HCT116 (cell line): ENCODE data around the gene ATG5. TPM values are rescaled to one million over a fixed set of nuclear protein-coding genes. Genes with fewer than 3 reads are reported as not detected.

Experiments used
- ATAC-seq: fragments of 200-7000 bp; cut with Tn5 transposase; 2 replicates; pipeline ENCODE4 v1.9.1; 2020; ENCODE audit warnings: mild to moderate bottlenecking, moderate library complexity
- BruUV-seq: library from RNA; stranded (reverse); fragments of 400-500 nt; replicated peaks from 2 replicates; lab custom pipeline; 2021; lab: Mats Ljungman, UMichigan
- CTCF ChIA-PET: fragments of 300-600 bp; sonication (Branson Sonifier 250); formaldehyde crosslinking; loops from one replicate; lab custom pipeline; 2021; ENCODE audit warnings: antibody characterized with exemption; lab: Charles Lee
- POLR2A ChIA-PET: fragments of 300-600, 350-600 bp; sonication (Branson Sonifier 250); formaldehyde crosslinking; loops from one replicate; lab custom pipeline; 2021; ENCODE audit warnings: antibody characterized with exemption; lab: Charles Lee
- RAD21 ChIA-PET, 2 experiments: fragments of 300-600 bp; sonication (Branson Sonifier 250); formaldehyde crosslinking; loops; one replicate each; lab custom pipeline; 2023; ENCODE audit warnings: low total read pairs in 2 of 2; ENCODE audit not compliant: uncharacterized antibody in 2 of 2, unreplicated experiment in 2 of 2, low non-redundant PET in 1 of 2; lab: Charles Lee
- DNase-seq: peaks from one replicate; pipeline ENCODE4 v3.0.0-alpha.2; 2010; ENCODE audit warnings: low read depth, low spot score
- H2AFZ ChIP-seq: fragments of 200-600 bp; shearing (Covaris generic), sonication (generic); 2 replicates; pipeline ENCODE4 v1.6.1; 2017; ENCODE audit warnings: low read depth, mixed run types, mixed read lengths, antibody characterized with exemption, low read length; ENCODE audit not compliant: poor library complexity, severe bottlenecking
- H3K27ac ChIP-seq: 2 replicates; pipeline ENCODE4 v1.5.1; 2012; ENCODE audit warnings: low read depth, low read length
- H3K27me3 ChIP-seq: fragments of 200-600 bp; sonication (generic); 2 replicates; pipeline ENCODE4 v1.6.1; 2016; ENCODE audit warnings: mixed run types, low read length, mixed read lengths; ENCODE audit not compliant: insufficient read depth
- H3K36me3 ChIP-seq, 2 experiments: fragments of 200-500 bp in 1 of 2; fragments of 200-600 bp in 1 of 2; sonication (Bioruptor generic) in 1 of 2; sonication (generic) in 1 of 2; 2 replicates each; pipeline versions ENCODE4 v1.5.1 to v1.6.1; 2014 to 2016; ENCODE audit warnings: low read length in 2 of 2, inconsistent platforms in 1 of 2, mixed read lengths in 1 of 2, mixed run types in 1 of 2; ENCODE audit not compliant: insufficient read depth in 2 of 2, control insufficient read depth in 1 of 2
- H3K4me1 ChIP-seq, 2 experiments: fragments of 200-600 bp in 1 of 2; sonication (generic) in 1 of 2; 2 replicates each; pipeline versions ENCODE4 v1.5.1 to v1.6.1; 2012 to 2017; ENCODE audit warnings: low read length in 2 of 2, inconsistent platforms in 1 of 2, mild to moderate bottlenecking in 1 of 2, mixed read lengths in 1 of 2, mixed run types in 1 of 2, moderate library complexity in 1 of 2; ENCODE audit not compliant: insufficient read depth in 2 of 2, control insufficient read depth in 1 of 2
- H3K4me2 ChIP-seq: fragments of 200-600 bp; sonication (generic); 2 replicates; pipeline ENCODE4 v1.6.1; 2017; ENCODE audit warnings: mixed run types, low read length, mixed read lengths
- H3K4me3 ChIP-seq, 2 experiments: fragments of 200-600 bp in 1 of 2; sonication (generic) in 1 of 2; replicated peaks in 1 of 2; 2 replicates each; pipeline ENCODE4 v1.5.1; 2011 to 2016; ENCODE audit warnings: low read length in 2 of 2, control low read depth in 1 of 2, low read depth in 1 of 2, mild to moderate bottlenecking in 1 of 2, mixed read lengths in 1 of 2, mixed run types in 1 of 2
- H3K79me2 ChIP-seq: fragments of 200-600 bp; sonication (generic); 2 replicates; pipeline ENCODE4 v1.6.1; 2017; ENCODE audit warnings: mild to moderate bottlenecking, mixed run types, low read length, moderate library complexity, mixed read lengths; ENCODE audit not compliant: insufficient read depth
- H3K9ac ChIP-seq: fragments of 200-600 bp; sonication (generic); 2 replicates; pipeline ENCODE4 v1.6.1; 2016; ENCODE audit warnings: low read length, mixed read lengths
- H3K9me2 ChIP-seq: fragments of 200-600 bp; sonication (generic), shearing (Covaris generic); 2 replicates; pipeline ENCODE4 v1.6.1; 2017; ENCODE audit warnings: mixed run types, mild to moderate bottlenecking, moderate library complexity; ENCODE audit not compliant: insufficient read depth
- H3K9me3 ChIP-seq, 2 experiments: fragments of 200-500 bp in 1 of 2; fragments of 200-600 bp in 1 of 2; sonication (Bioruptor generic) in 1 of 2; sonication (generic) in 1 of 2; 2 replicates each; pipeline ENCODE4 v1.6.1; 2014 to 2017; ENCODE audit warnings: low read length in 2 of 2, mixed read lengths in 2 of 2, inconsistent platforms in 1 of 2, low read depth in 1 of 2, mild to moderate bottlenecking in 1 of 2, mixed run types in 1 of 2, moderate library complexity in 1 of 2; ENCODE audit not compliant: control insufficient read depth in 1 of 2, insufficient read depth in 1 of 2
- H4K20me1 ChIP-seq: fragments of 200-600 bp; sonication (generic), shearing (Covaris generic); 2 replicates; pipeline ENCODE4 v1.6.1; 2017; ENCODE audit warnings: mixed run types, mild to moderate bottlenecking, moderate library complexity; ENCODE audit not compliant: insufficient read depth
- ATF3 ChIP-seq: IDR thresholded peaks from 2 replicates; pipeline ENCODE4 v1.6.1; 2012
- CTCF ChIP-seq, 3 experiments: fragments of 200-600 bp in 1 of 3; sonication (generic) in 1 of 3; IDR thresholded peaks in 2 of 3; conservative IDR thresholded peaks in 1 of 3; 2 replicates each; pipeline ENCODE4 v1.5.1; 2012 to 2017; ENCODE audit warnings: low read depth in 2 of 3, low read length in 2 of 3, antibody characterized with exemption in 1 of 3, borderline replicate concordance in 1 of 3, control low read depth in 1 of 3, mild to moderate bottlenecking in 1 of 3, mixed read lengths in 1 of 3, mixed run types in 1 of 3, moderate library complexity in 1 of 3; ENCODE audit not compliant: insufficient read depth in 1 of 3
- EGR1 ChIP-seq: IDR thresholded peaks from 2 replicates; pipeline ENCODE4 v1.6.1; 2012; ENCODE audit warnings: low read depth
- ELF1 ChIP-seq: IDR thresholded peaks from 2 replicates; pipeline ENCODE4 v1.6.1; 2012; ENCODE audit warnings: low read depth, borderline replicate concordance
- EZH2 ChIP-seq: fragments of 200-600 bp; sonication (generic); IDR thresholded peaks from 2 replicates; pipeline ENCODE4 v1.6.1; 2017; ENCODE audit warnings: antibody characterized with exemption, mixed run types
- EZH2phosphoT487 ChIP-seq: fragments of 200-600 bp; IDR thresholded peaks from 2 replicates; pipeline ENCODE4 v1.6.1; 2018; ENCODE audit warnings: antibody characterized with exemption, borderline replicate concordance
- FOSL1 ChIP-seq: IDR thresholded peaks from 2 replicates; pipeline ENCODE4 v1.6.1; 2012; ENCODE audit warnings: low read depth
- JUND ChIP-seq: IDR thresholded peaks from 2 replicates; pipeline ENCODE4 v1.6.1; 2012
- MAX ChIP-seq: IDR thresholded peaks from 2 replicates; pipeline ENCODE4 v1.6.1; 2012
- POLR2AphosphoS5 ChIP-seq: IDR thresholded peaks from 2 replicates; pipeline ENCODE4 v1.6.1; 2011; ENCODE audit warnings: mild to moderate bottlenecking, low read depth, low read length, moderate library complexity
- RAD21 ChIP-seq: IDR thresholded peaks from 2 replicates; pipeline ENCODE4 v1.6.1; 2012; ENCODE audit warnings: low read depth, mild to moderate bottlenecking
- REST ChIP-seq: IDR thresholded peaks from 2 replicates; pipeline ENCODE4 v1.6.1; 2012; ENCODE audit warnings: low read depth
- SIN3A ChIP-seq: IDR thresholded peaks from 2 replicates; pipeline ENCODE4 v1.6.1; 2012; ENCODE audit warnings: low read depth
- SP1 ChIP-seq: IDR thresholded peaks from 2 replicates; pipeline ENCODE4 v1.6.1; 2012; ENCODE audit warnings: low read depth
- SRF ChIP-seq: IDR thresholded peaks from 2 replicates; pipeline ENCODE4 v1.6.1; 2012; ENCODE audit warnings: low read depth
- YY1 ChIP-seq: IDR thresholded peaks from 2 replicates; pipeline ENCODE4 v1.6.1; 2011; ENCODE audit warnings: low read length, low read depth, moderate library complexity, mild to moderate bottlenecking; ENCODE audit not compliant: insufficient replicate concordance; ENCODE audit errors: extremely low read depth
- ZBTB33 ChIP-seq: IDR thresholded peaks from 2 replicates; pipeline ENCODE4 v1.6.1; 2011; ENCODE audit warnings: mild to moderate bottlenecking, low read length, moderate library complexity; ENCODE audit not compliant: insufficient replicate concordance; ENCODE audit errors: extremely low read depth
- ZFX ChIP-seq: fragments of 450-650 bp; IDR thresholded peaks from 2 replicates; pipeline ENCODE4 v1.6.1; 2017
- ZNF274 ChIP-seq: fragments of 200-500 bp; sonication (Bioruptor generic); IDR thresholded peaks from 2 replicates; pipeline ENCODE4 v1.6.1; 2014; ENCODE audit warnings: mild to moderate bottlenecking, low read depth, low read length, inconsistent platforms
- intact Hi-C: fragments of 100-400 bp; cut with micrococcal nuclease; formaldehyde crosslinking; loops from 2 replicates; pipeline ENCODE4 v1.10.0; 2022
- total RNA-seq: library from RNA; stranded (reverse); gene quantifications from one replicate; pipeline ENCODE4 v1.2.1, GENCODE V29; 2021; ENCODE audit not compliant: unreplicated experiment

The ATG5 gene
- total RNA-seq, 1 experiment from 2014 or later = 39.6 TPM

GRCh38 chr6:106168097-106168888 is 157.3 kb downstream of the ATG5 start:
- ChIA-PET RAD21 (no interaction called here), POLR2A (no interaction called here), CTCF (no interaction called here)
- Histone ChIP-seq H3K9me2 (no peaks in the 10 kb centered on the region), H3K9ac (no peak overlapping the region), H3K4me2 (no peak overlapping the region), H3K4me1 (peaks cover 0 to 6% of the 10 kb centered on the region in 2 experiments; a peak in 1 of 4 replicates), H3K27ac (no peak overlapping the region), H2AFZ (no peak overlapping the region), H3K27me3 (no peaks in the 10 kb centered on the region), H4K20me1 (no peaks in the 10 kb centered on the region), H3K36me3 (no peaks in the 10 kb centered on the region), H3K9me3 (no peaks in the 10 kb centered on the region)
- intact Hi-C loops = no loop called here
- no peak for DNase-seq
- TF ChIP-seq EZH2phosphoT487 = no peak
- no peak for TF ChIP-seq EZH2
- TF ChIP-seq SP1 = no peak
- no peak for TF ChIP-seq ATF3
- TF ChIP-seq CTCF (IDR thresholded peaks at IDR 0.05 in 2 of 3, conservative IDR thresholded peaks at IDR 0.05 in 1 of 3; ENCODE audit: borderline replicate concordance in 1 of 3, insufficient read depth in 1 of 3, low read depth in 2 of 3, low read length in 2 of 3) = no peak
- no peak for TF ChIP-seq SIN3A
- TF ChIP-seq POLR2AphosphoS5 = no peak
- TF ChIP-seq FOSL1 = no peak
- no peak for TF ChIP-seq ZNF274
- TF ChIP-seq RAD21 = no peak
- no peak for TF ChIP-seq ZFX
- TF ChIP-seq YY1 = no peak
- TF ChIP-seq ZBTB33 = no peak
- no peak for TF ChIP-seq ELF1
- TF ChIP-seq MAX = no peak
- TF ChIP-seq SRF = no peak
- TF ChIP-seq JUND = no peak
- no peak for TF ChIP-seq REST
- TF ChIP-seq EGR1 = no peak
- TF ChIP-seq, all 23 proteins: peak for 0
- Histone ChIP-seq H3K4me3 (no peak overlapping the region), H3K79me2 (no peaks in the 10 kb centered on the region)
- no peak for ATAC-seq
- no TSS peak for BruUV-seq
